ENCODE results near the gene PLEK. TPM values are rescaled to one million over a fixed set of nuclear protein-coding genes. Genes with fewer than 3 reads are reported as not detected.
A peak's percentile ranks its signal among the peaks of the same experiment; 100 is the strongest.

PLEK gene
- polyA plus RNA-seq, 1 experiment, result 0.06 TPM

DNA sequence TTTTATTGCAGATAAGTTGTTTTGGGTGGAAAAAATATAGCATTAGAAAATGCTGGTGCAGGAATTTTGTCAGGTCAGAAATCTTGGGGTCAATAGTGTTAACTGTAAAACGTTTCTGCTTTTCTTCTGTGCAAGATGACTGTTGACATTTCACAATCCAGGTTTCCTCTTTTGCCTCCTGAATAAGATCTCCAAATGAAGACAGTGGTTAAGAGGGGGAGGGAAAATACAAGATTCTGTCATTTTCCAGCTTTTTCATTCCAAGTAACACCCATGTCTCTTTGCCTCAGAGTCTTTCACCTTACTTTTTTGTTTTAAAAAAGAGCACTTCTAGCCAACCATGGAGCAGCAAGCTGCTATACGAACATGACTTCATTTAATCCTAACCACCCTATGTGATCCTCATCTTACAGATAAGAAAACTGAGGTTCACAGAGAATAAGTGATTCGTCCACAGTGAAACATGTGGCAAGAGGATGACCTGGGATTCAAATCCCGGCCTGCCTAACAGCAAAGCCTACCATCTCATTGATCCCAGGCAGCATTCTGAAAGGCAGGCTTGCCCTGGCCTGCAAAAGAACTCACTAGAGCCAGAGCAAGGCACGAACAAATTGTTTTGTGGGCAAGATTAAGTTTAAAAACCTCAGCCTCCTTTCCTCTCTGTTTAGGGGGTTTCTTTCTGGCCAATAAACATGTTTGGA, 3.0 kb downstream of the PLEK start:
- CTCF ChIA-PET, result interaction anchor here (1.3 kb wide), 1 partner anchor 10 kb away, joined by 5 read pairs; no protein-coding TSS in a partner anchor
- no peak overlapping the region for H3K4me3 ChIP-seq (ENCODE audit: low read depth, low read length)
- POLR2A ChIA-PET, result interaction anchor here (0.6 kb wide), 1 partner anchor 203 kb away, joined by 5 read pairs; no protein-coding TSS in a partner anchor
- DNase-seq (ENCODE audit: low read depth, low spot score), result no peak
- TF ChIP-seq, protein P1, sequence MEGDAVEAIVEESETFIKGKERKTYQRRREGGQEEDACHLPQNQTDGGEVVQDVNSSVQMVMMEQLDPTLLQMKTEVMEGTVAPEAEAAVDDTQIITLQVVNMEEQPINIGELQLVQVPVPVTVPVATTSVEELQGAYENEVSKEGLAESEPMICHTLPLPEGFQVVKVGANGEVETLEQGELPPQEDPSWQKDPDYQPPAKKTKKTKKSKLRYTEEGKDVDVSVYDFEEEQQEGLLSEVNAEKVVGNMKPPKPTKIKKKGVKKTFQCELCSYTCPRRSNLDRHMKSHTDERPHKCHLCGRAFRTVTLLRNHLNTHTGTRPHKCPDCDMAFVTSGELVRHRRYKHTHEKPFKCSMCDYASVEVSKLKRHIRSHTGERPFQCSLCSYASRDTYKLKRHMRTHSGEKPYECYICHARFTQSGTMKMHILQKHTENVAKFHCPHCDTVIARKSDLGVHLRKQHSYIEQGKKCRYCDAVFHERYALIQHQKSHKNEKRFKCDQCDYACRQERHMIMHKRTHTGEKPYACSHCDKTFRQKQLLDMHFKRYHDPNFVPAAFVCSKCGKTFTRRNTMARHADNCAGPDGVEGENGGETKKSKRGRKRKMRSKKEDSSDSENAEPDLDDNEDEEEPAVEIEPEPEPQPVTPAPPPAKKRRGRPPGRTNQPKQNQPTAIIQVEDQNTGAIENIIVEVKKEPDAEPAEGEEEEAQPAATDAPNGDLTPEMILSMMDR (IDR thresholded peaks at IDR 0.05; ENCODE audit: low read depth, low read length), result no peak
- no peak overlapping the region for H3K27ac ChIP-seq (ENCODE audit: low read depth, low read length)
- no peaks in the 10 kb centered on the region for H3K9me3 ChIP-seq (ENCODE audit: control insufficient read depth, insufficient read depth, low read length)
- H3K27me3 ChIP-seq (ENCODE audit: control insufficient read depth, insufficient read depth, low read length), result no peaks in the 10 kb centered on the region

DNA sequence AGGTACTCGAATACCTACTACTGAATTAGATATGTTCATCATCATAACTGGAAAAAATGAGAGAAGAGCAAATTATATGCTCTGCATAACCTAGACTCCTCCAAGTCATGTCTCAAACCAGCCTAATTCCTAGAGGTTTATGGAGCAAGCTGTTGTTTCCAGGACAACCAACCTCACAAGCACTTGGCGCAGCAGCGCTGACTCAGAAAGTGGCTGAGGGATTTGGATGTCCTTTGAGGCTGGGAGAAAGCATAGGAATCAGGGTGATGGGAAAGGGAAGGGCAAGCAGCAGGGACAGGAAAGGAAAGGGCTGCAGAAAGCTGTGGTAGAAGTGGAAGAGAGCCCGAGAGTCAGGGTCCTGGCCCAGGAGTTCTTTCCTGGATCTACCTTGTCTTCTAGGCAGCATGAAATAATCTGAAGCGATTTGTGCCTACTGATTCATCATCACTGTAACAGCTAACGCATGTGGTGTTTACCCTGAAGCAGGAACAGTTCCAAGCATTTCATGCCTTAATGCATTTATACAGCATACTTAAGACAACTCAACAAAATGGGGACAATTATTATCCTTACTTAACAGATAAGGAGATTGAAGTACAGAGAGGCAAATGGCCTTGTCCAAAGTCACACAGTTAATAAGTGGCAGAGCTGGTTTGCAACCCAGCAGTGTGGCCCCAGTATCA, 3.7 kb downstream of the PLEK start:
- ChIA-PET CTCF (no interaction called here), POLR2A (no interaction called here)
- Histone ChIP-seq H3K27ac (ENCODE audit: low read depth, low read length) (no peak overlapping the region), H3K27me3 (ENCODE audit: control insufficient read depth, insufficient read depth, low read length) (no peaks in the 10 kb centered on the region), H3K9me3 (ENCODE audit: control insufficient read depth, insufficient read depth, low read length) (no peaks in the 10 kb centered on the region), H3K4me3 (ENCODE audit: low read depth, low read length) (no peak overlapping the region)
- TF ChIP-seq, protein P1 (IDR thresholded peaks at IDR 0.05; ENCODE audit: low read depth, low read length), result no peak
- DNase-seq (ENCODE audit: low read depth, low spot score), result peak; percentile 45

DNA sequence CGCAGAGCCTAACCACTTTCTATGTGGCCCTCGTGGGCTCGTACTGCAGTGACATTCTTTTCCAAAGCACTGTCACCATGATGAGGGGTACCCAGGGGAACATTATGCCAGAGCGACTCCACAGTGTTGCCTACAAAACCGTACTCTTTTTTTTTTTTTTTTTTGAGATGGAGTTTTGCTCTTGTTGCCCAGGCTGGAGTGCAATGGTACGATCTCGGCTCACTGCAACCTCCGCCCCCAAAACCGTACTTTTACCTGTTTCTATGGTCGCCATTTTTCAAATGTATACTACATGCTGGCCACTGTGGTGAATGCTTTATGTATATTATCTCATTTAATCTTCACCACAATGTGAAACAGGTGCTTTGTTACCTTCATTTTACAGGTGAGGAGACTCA, 4.3 kb downstream of the PLEK start:
- TF ChIP-seq, protein P1 (IDR thresholded peaks at IDR 0.05; ENCODE audit: low read depth, low read length), result no peak
- Histone ChIP-seq H3K9me3 (ENCODE audit: control insufficient read depth, insufficient read depth, low read length) (no peaks in the 10 kb centered on the region), H3K27me3 (ENCODE audit: control insufficient read depth, insufficient read depth, low read length) (no peaks in the 10 kb centered on the region), H3K27ac (ENCODE audit: low read depth, low read length) (no peak overlapping the region), H3K4me3 (ENCODE audit: low read depth, low read length) (no peak overlapping the region)
- DNase-seq (ENCODE audit: low read depth, low spot score), result no peak
- ChIA-PET POLR2A (no interaction called here), CTCF (no interaction called here)

DNA sequence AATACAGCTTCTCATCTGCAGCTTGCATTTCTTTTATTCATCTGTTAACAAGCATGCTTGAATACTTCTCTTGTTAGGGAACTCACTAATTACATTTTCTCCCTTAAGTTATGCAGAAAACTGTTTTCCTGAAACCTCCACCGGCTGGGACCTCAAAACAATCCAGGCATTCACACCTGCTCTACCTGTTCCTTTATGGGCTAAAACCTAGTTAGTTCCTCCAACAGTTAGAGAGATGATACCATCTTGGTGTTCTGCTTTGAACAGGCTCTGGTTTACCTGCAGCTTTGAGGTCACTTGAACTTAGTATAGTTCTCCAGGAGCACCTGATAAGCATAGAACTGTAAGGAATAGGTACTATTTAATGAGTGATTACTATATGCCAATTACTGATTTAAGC, 6.1 kb downstream of the PLEK start:
- Histone ChIP-seq H3K9me3 (ENCODE audit: control insufficient read depth, insufficient read depth, low read length) (no peaks in the 10 kb centered on the region), H3K27me3 (ENCODE audit: control insufficient read depth, insufficient read depth, low read length) (peaks cover 2% of the 10 kb centered on the region), H3K27ac (ENCODE audit: low read depth, low read length) (no peak overlapping the region), H3K4me3 (ENCODE audit: low read depth, low read length) (no peak overlapping the region)
- DNase-seq (ENCODE audit: low read depth, low spot score), result no peak
- TF ChIP-seq, protein P1 (IDR thresholded peaks at IDR 0.05; ENCODE audit: low read depth, low read length), result no peak
- ChIA-PET CTCF (interaction anchor here (0.8 to 1.3 kb wide), 2 partner anchors 10 to 12 kb away, joined by 3 read pairs; no protein-coding TSS in a partner anchor), POLR2A (no interaction called here)

DNA sequence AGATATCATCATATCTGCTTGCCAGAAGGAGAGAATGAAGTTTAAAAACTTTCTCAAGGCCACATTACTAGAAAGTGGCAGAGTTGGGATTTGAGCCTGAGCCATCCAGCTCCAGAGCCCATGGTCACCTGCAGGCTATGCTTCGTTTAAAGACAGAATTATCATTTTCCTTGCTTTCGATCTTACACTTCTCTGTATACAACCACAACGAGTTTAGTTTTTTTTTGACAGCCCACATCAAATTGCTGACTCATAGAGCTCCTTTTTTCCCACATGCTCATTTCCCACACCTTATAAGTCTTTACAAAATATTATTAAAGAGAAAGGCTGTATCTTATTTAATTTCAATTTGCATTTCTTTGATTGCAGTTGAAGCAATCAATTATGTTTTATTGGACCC, 6.5 kb downstream of the PLEK start:
- POLR2A ChIA-PET, result no interaction called here
- no peaks in the 10 kb centered on the region for H3K9me3 ChIP-seq (ENCODE audit: control insufficient read depth, insufficient read depth, low read length)
- CTCF ChIA-PET, result interaction anchor here (0.8 to 1.4 kb wide), 3 partner anchors 11 to 70 kb away, joined by 3 read pairs; no protein-coding TSS in a partner anchor
- H3K4me3 ChIP-seq (ENCODE audit: low read depth, low read length), result no peak overlapping the region
- H3K27ac ChIP-seq (ENCODE audit: low read depth, low read length), result no peak overlapping the region
- no peak for DNase-seq (ENCODE audit: low read depth, low spot score)
- peaks cover 4% of the 10 kb centered on the region for H3K27me3 ChIP-seq (ENCODE audit: control insufficient read depth, insufficient read depth, low read length)
- TF ChIP-seq, protein P1 (IDR thresholded peaks at IDR 0.05; ENCODE audit: low read depth, low read length), result no peak
